GM12878 (cell line): ENCODE measurements around the gene GPR26. TPM values are rescaled to one million over a fixed set of nuclear protein-coding genes. Genes with fewer than 3 reads are reported as not detected.

Experiments used
- ATAC-seq: fragments of 200-7000 bp; cut with Tn5 transposase; 3 replicates; pipeline ENCODE4 v1.9.1; 2020; ENCODE audit warnings: mild to moderate bottlenecking, moderate library complexity
- BruUV-seq: library from RNA; stranded (reverse); fragments of 400-500 nt; replicated peaks from 2 replicates; lab custom pipeline; 2021; lab: Mats Ljungman, UMichigan
- CTCF ChIA-PET: fragments of 300-600 bp; sonication (Branson Sonifier 250); formaldehyde crosslinking; extraction: SDS; loops from one replicate; lab custom pipeline; 2021; ENCODE audit warnings: inconsistent platforms; lab: Yijun Ruan, JAX
- POLR2A ChIA-PET: fragments of 350-600 bp; formaldehyde crosslinking; extraction: SDS; loops from one replicate; lab custom pipeline; 2021; ENCODE audit warnings: inconsistent platforms; lab: Charles Lee
- RAD21 ChIA-PET: fragments of 300-600 bp; sonication (Branson Sonifier 250); formaldehyde crosslinking; loops from one replicate; lab custom pipeline; 2023; ENCODE audit warnings: antibody characterized with exemption; ENCODE audit not compliant: unreplicated experiment; lab: Charles Lee
- SMC1A ChIA-PET: fragments of 300-600 bp; sonication (Branson Sonifier 250); formaldehyde crosslinking; loops from one replicate; lab custom pipeline; 2023; ENCODE audit not compliant: unreplicated experiment, uncharacterized antibody; lab: Charles Lee
- DNase-seq: peaks from one replicate; pipeline ENCODE4 v3.0.0-alpha.2; 2011; ENCODE audit warnings: low read depth, low spot score
- FAIRE-seq: peaks from 3 replicates; lab custom pipeline; 2011; peaks lifted over from hg19 to GRCh38; lab: Jason Lieb, UNC
- H2AFZ ChIP-seq: 2 replicates; pipeline ENCODE4 v1.6.0; 2011; ENCODE audit warnings: low read depth, low read length, control low read depth; ENCODE audit not compliant: control insufficient read depth
- H3K27ac ChIP-seq: 2 replicates; pipeline ENCODE4 v1.5.1; 2011; ENCODE audit warnings: control low read depth; ENCODE audit not compliant: control insufficient read depth, insufficient read depth
- H3K27me3 ChIP-seq, 2 experiments: replicated peaks in 1 of 2; 2 replicates each; pipeline versions ENCODE4 v1.6.0 to v1.6.1; 2011; ENCODE audit warnings: low read length in 1 of 2; ENCODE audit not compliant: control insufficient read depth in 2 of 2, insufficient read depth in 2 of 2
- H3K36me3 ChIP-seq, 2 experiments: 2 replicates each; pipeline ENCODE4 v1.5.1; 2011; ENCODE audit warnings: low read length in 1 of 2; ENCODE audit not compliant: control insufficient read depth in 2 of 2, insufficient read depth in 2 of 2
- H3K4me1 ChIP-seq: 2 replicates; pipeline ENCODE4 v1.6.1; 2011; ENCODE audit warnings: mild to moderate bottlenecking, low read length, moderate library complexity, mixed read lengths; ENCODE audit not compliant: control insufficient read depth, insufficient read depth
- H3K4me2 ChIP-seq: 2 replicates; pipeline ENCODE4 v1.6.0; 2011; ENCODE audit warnings: control low read depth; ENCODE audit not compliant: control insufficient read depth, insufficient read depth
- H3K4me3 ChIP-seq: fragments of 200-600 bp; sonication (generic); 2 replicates; pipeline ENCODE4 v1.5.1; 2016
- H3K79me2 ChIP-seq: 2 replicates; pipeline ENCODE4 v1.6.0; 2011; ENCODE audit warnings: low read length; ENCODE audit not compliant: control insufficient read depth, insufficient read depth
- H3K9ac ChIP-seq: 2 replicates; pipeline ENCODE4 v1.8.0; 2011; ENCODE audit warnings: low read length, control low read depth, mixed read lengths; ENCODE audit not compliant: control insufficient read depth, insufficient read depth
- H3K9me3 ChIP-seq: replicated peaks from 3 replicates; pipeline ENCODE4 v1.5.1; 2011; ENCODE audit warnings: mild to moderate bottlenecking, low read length; ENCODE audit not compliant: control insufficient read depth, insufficient read depth
- H4K20me1 ChIP-seq: 2 replicates; pipeline ENCODE4 v1.6.0; 2011; ENCODE audit not compliant: control insufficient read depth, insufficient read depth
- ASH2L ChIP-seq: fragments of 300-600, 200-600 bp; sonication (generic); IDR thresholded peaks from 2 replicates; pipeline ENCODE4 v1.6.1; 2017; ENCODE audit warnings: low read depth, mild to moderate bottlenecking, borderline replicate concordance
- BRCA1 ChIP-seq: IDR thresholded peaks from 2 replicates; pipeline ENCODE4 v1.6.1; 2011; ENCODE audit warnings: low read depth, low read length, improper control_type of control experiment
- HDAC2 ChIP-seq: fragments of 200-600 bp; sonication (generic); IDR thresholded peaks from 2 replicates; pipeline ENCODE4 v1.6.1; 2017
- JUND ChIP-seq: IDR thresholded peaks from 2 replicates; pipeline ENCODE4 v1.6.1; 2012; ENCODE audit warnings: low read depth, mild to moderate bottlenecking, low read length, improper control_type of control experiment, moderate library complexity
- LARP7 ChIP-seq: fragments of 450-650 bp; IDR thresholded peaks from 2 replicates; pipeline ENCODE4 v1.6.1; 2017; ENCODE audit warnings: mild to moderate bottlenecking
- MTA3 ChIP-seq: IDR thresholded peaks from 2 replicates; pipeline ENCODE4 v1.6.1; 2012; ENCODE audit warnings: low read length, inconsistent platforms, borderline replicate concordance
- MXI1 ChIP-seq: fragments of 150-350 bp; IDR thresholded peaks from 2 replicates; pipeline ENCODE4 v1.6.1; 2011; ENCODE audit warnings: low read depth, mild to moderate bottlenecking, inconsistent platforms, low read length, improper control_type of control experiment
- PML ChIP-seq: IDR thresholded peaks from 2 replicates; pipeline ENCODE4 v1.6.1; 2012; ENCODE audit warnings: low read length, inconsistent platforms
- RUNX3 ChIP-seq: IDR thresholded peaks from 2 replicates; pipeline ENCODE4 v1.6.1; 2012; ENCODE audit warnings: low read length, inconsistent platforms
- SREBF1 ChIP-seq: IDR thresholded peaks from 2 replicates; pipeline ENCODE4 v1.6.1; 2012; ENCODE audit warnings: mild to moderate bottlenecking, low read length
- ZNF217 ChIP-seq: fragments of 450-650 bp; IDR thresholded peaks from 2 replicates; pipeline ENCODE4 v1.6.1; 2017; ENCODE audit warnings: antibody characterized with exemption, mild to moderate bottlenecking
- ZSCAN29 ChIP-seq: fragments of 450-650 bp; IDR thresholded peaks from 2 replicates; pipeline ENCODE4 v1.6.1; 2017; ENCODE audit warnings: mild to moderate bottlenecking, moderate library complexity
- WGBS: methylation state at CpG from one replicate; pipeline ENCODE4 v1.1.6; 2016; ENCODE audit warnings: low lambda C conversion rate; ENCODE audit not compliant: insufficient replicate concordance, insufficient coverage; ENCODE audit errors: missing lambda C conversion rate; 5-methylcytosine and 5-hydroxymethylcytosine counted together
- in situ Hi-C: fragments of 300-500 bp; cut with MboI; formaldehyde crosslinking; loops from 9 replicates; pipeline ENCODE4 v1.14.3; 2018; ENCODE audit warnings: mixed read lengths
- intact Hi-C: fragments of 100-400 bp; cut with micrococcal nuclease; formaldehyde crosslinking; loops from one replicate; pipeline ENCODE4 v1.14.2; 2022; ENCODE audit not compliant: unreplicated experiment
- polyA plus RNA-seq, 11 experiments: library from polyadenylated mRNA; depleted of rRNA in 4 of 11; unstranded in 6 of 11; stranded (reverse) in 5 of 11; fragments of >200 nt; fragmentation: Nextera tagmentation in 4 of 11; fragmentation: Illumina TruSeq in 1 of 11; extraction: Ambion mirVana in 4 of 11; extraction: Trizol in 1 of 11; gene quantifications; 1 replicate in 1 of 11; 2 replicates in 10 of 11; pipeline versions ENCODE4 v1.2.1 to v1.2.3, GENCODE V29; 2011 to 2016; ENCODE audit warnings: inconsistent platforms in 2 of 11, missing spikeins in 2 of 11, low read depth in 1 of 11
- total RNA-seq, 4 experiments: library from RNA; depleted of rRNA in 3 of 4; stranded (reverse); fragments of >200 nt in 3 of 4; fragmentation: Illumina TruSeq in 1 of 4; extraction: Trizol in 1 of 4; gene quantifications; 2 replicates each; pipeline versions ENCODE4 v1.2.1 to v1.2.3, GENCODE V29; 2013 to 2021
- TF ChIP-seq, protein P1 (sequence below): fragments of 450-650 bp; IDR thresholded peaks from 2 replicates; pipeline ENCODE4 v1.6.1; 2017; ENCODE audit warnings: antibody characterized with exemption, mild to moderate bottlenecking, moderate library complexity
- TF ChIP-seq, protein P2 (sequence below): fragments of 450-650 bp; IDR thresholded peaks from 2 replicates; pipeline ENCODE4 v1.6.1; 2017; ENCODE audit warnings: mild to moderate bottlenecking, moderate library complexity
- TF ChIP-seq, protein P3 (sequence below): fragments of 450-650 bp; IDR thresholded peaks from 2 replicates; pipeline ENCODE4 v1.6.1; 2017; ENCODE audit warnings: low read depth, mild to moderate bottlenecking, moderate library complexity

The GPR26 gene
- total and polyA plus RNA-seq, 10 of the 15 experiments (the other 5 are each of a cell fraction or from before 2014, with no cell fraction given) = 0.01 to 0.03 TPM; not detected in 8

DNA sequence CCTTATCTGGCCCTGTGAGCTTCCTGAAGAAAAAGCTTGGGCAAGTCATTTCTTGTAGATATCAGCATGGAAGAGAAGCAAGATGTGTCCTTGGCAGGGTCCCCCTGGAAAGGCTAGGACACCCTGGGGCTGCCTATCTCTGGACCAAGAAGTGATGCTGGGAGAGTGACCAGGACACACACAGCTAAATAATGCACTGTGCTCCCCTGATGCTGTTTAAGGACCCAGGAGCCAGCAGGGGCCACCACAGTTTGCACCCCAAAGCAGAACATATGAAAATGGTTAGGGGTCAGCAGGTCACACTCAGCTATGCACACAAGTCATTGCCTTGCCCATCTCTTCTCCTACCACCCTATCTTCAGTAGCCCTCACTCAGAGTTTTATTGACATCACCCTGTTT lies 47.9 kb upstream of the GPR26 start (continued):
- TF ChIP-seq, protein P1, sequence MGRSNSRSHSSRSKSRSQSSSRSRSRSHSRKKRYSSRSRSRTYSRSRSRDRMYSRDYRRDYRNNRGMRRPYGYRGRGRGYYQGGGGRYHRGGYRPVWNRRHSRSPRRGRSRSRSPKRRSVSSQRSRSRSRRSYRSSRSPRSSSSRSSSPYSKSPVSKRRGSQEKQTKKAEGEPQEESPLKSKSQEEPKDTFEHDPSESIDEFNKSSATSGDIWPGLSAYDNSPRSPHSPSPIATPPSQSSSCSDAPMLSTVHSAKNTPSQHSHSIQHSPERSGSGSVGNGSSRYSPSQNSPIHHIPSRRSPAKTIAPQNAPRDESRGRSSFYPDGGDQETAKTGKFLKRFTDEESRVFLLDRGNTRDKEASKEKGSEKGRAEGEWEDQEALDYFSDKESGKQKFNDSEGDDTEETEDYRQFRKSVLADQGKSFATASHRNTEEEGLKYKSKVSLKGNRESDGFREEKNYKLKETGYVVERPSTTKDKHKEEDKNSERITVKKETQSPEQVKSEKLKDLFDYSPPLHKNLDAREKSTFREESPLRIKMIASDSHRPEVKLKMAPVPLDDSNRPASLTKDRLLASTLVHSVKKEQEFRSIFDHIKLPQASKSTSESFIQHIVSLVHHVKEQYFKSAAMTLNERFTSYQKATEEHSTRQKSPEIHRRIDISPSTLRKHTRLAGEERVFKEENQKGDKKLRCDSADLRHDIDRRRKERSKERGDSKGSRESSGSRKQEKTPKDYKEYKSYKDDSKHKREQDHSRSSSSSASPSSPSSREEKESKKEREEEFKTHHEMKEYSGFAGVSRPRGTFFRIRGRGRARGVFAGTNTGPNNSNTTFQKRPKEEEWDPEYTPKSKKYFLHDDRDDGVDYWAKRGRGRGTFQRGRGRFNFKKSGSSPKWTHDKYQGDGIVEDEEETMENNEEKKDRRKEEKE = no peak
- TF ChIP-seq PML (no peak), RUNX3 (no peak), MXI1 (no peak), ZNF217 (no peak), LARP7 (no peak)

DNA sequence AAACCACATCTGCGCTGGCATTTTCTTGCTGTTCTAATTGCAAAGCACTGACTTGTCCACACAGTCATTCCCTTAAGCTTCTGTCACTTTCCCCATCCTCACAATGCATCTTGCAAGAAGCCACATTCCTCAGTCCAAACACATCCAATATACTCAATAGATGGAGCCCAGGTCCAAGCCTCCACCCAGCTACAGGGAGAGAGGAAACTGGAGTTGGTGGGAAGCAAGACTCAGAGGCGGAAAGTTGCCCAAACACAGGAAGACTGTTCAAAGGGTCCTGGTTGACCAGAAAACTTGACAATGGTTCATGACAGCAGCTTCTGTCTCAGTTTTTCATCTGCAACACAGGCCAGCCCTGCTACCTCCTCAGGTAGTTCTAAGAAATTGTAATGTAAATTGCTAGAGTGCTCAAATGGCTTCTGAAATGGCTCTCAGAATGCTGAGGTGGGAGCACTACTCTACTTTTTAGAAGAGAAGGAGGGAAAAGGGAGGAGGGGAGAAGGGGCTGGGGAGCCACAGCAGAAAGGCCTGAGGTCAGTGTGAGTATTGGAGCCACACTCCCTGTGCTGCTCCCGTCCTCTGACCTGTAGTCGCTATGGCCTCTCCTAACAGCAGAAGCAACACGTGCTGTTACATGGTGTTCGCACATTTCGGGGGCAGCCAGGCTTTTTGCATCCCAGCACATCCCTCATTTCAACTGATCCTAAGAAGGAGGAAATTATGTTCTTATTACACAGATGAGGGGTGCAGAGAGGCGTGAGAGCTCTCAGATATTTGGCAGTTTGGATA lies 46.9 kb upstream of the GPR26 start:
- in situ Hi-C loops = no loop called here
- Histone ChIP-seq H3K9ac (no peak overlapping the region), H3K36me3 (no peaks in the 10 kb centered on the region), H3K27me3 (peaks cover 0 to 6% of the 10 kb centered on the region in 2 experiments; a peak in 2 of 4 replicates), H4K20me1 (no peaks in the 10 kb centered on the region), H3K27ac (no peak overlapping the region), H3K4me1 (no peaks in the 10 kb centered on the region), H3K9me3 (no peaks in the 10 kb centered on the region), H3K4me2 (no peak overlapping the region), H2AFZ (no peak overlapping the region), H3K79me2 (no peaks in the 10 kb centered on the region), H3K4me3 (no peak overlapping the region)
- DNase-seq = no peak
- CTCF ChIA-PET = no interaction called here
- POLR2A ChIA-PET = no interaction called here
- intact Hi-C loops = no loop called here
- FAIRE-seq = no peak
- no peak for ATAC-seq
- RAD21 ChIA-PET = no interaction called here
- SMC1A ChIA-PET = no interaction called here
- no TSS peak for BruUV-seq
- WGBS = 51% methylated on average over 8 of the region's 8 CpGs
- TF ChIP-seq HDAC2 = no peak
- TF ChIP-seq MTA3 = no peak
- no peak for TF ChIP-seq JUND
- no peak for TF ChIP-seq SREBF1
- TF ChIP-seq ASH2L = no peak
- TF ChIP-seq, protein P2, sequence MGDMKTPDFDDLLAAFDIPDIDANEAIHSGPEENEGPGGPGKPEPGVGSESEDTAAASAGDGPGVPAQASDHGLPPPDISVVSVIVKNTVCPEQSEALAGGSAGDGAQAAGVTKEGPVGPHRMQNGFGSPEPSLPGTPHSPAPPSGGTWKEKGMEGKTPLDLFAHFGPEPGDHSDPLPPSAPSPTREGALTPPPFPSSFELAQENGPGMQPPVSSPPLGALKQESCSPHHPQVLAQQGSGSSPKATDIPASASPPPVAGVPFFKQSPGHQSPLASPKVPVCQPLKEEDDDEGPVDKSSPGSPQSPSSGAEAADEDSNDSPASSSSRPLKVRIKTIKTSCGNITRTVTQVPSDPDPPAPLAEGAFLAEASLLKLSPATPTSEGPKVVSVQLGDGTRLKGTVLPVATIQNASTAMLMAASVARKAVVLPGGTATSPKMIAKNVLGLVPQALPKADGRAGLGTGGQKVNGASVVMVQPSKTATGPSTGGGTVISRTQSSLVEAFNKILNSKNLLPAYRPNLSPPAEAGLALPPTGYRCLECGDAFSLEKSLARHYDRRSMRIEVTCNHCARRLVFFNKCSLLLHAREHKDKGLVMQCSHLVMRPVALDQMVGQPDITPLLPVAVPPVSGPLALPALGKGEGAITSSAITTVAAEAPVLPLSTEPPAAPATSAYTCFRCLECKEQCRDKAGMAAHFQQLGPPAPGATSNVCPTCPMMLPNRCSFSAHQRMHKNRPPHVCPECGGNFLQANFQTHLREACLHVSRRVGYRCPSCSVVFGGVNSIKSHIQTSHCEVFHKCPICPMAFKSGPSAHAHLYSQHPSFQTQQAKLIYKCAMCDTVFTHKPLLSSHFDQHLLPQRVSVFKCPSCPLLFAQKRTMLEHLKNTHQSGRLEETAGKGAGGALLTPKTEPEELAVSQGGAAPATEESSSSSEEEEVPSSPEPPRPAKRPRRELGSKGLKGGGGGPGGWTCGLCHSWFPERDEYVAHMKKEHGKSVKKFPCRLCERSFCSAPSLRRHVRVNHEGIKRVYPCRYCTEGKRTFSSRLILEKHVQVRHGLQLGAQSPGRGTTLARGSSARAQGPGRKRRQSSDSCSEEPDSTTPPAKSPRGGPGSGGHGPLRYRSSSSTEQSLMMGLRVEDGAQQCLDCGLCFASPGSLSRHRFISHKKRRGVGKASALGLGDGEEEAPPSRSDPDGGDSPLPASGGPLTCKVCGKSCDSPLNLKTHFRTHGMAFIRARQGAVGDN = no peak
- no peak for TF ChIP-seq PML
- TF ChIP-seq, protein P3, sequence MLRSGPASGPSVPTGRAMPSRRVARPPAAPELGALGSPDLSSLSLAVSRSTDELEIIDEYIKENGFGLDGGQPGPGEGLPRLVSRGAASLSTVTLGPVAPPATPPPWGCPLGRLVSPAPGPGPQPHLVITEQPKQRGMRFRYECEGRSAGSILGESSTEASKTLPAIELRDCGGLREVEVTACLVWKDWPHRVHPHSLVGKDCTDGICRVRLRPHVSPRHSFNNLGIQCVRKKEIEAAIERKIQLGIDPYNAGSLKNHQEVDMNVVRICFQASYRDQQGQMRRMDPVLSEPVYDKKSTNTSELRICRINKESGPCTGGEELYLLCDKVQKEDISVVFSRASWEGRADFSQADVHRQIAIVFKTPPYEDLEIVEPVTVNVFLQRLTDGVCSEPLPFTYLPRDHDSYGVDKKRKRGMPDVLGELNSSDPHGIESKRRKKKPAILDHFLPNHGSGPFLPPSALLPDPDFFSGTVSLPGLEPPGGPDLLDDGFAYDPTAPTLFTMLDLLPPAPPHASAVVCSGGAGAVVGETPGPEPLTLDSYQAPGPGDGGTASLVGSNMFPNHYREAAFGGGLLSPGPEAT = no peak
- TF ChIP-seq BRCA1 = no peak
- TF ChIP-seq LARP7 = no peak
- TF ChIP-seq ZSCAN29 = no peak
